GM12878 (cell line): ENCODE data around the gene DAAM2.

Experiments used
- ATF7 ChIP-seq: fragments of 450-650 bp; IDR thresholded peaks from 2 replicates; pipeline ENCODE4 v1.6.1; 2016; ENCODE audit warnings: low read depth, mild to moderate bottlenecking
- EGR1 ChIP-seq, 2 experiments: IDR thresholded peaks; 1 replicate in 1 of 2; 2 replicates in 1 of 2; pipeline ENCODE4 v1.6.1; 2011 to 2012; ENCODE audit warnings: low read depth in 2 of 2, low read length in 2 of 2, borderline replicate concordance in 1 of 2, mild to moderate bottlenecking in 1 of 2, moderate library complexity in 1 of 2
- EP300 ChIP-seq, 2 experiments: fragments of 150-350 bp in 1 of 2; IDR thresholded peaks; 2 replicates each; pipeline ENCODE4 v1.6.1; 2011 to 2012; ENCODE audit warnings: low read depth in 2 of 2, low read length in 2 of 2, borderline replicate concordance in 1 of 2, improper control_type of control experiment in 1 of 2, inconsistent platforms in 1 of 2; ENCODE audit not compliant: control insufficient read depth in 1 of 2
- EZH2 ChIP-seq: IDR thresholded peaks from 2 replicates; pipeline ENCODE4 v1.6.1; 2012; ENCODE audit warnings: low read depth, mild to moderate bottlenecking, control low read depth, inconsistent platforms, low read length, borderline replicate concordance; ENCODE audit not compliant: control insufficient read depth
- NFIC ChIP-seq: IDR thresholded peaks from 2 replicates; pipeline ENCODE4 v1.6.1; 2012; ENCODE audit warnings: low read depth, mild to moderate bottlenecking, inconsistent platforms, low read length, moderate library complexity
- NFYB ChIP-seq: IDR thresholded peaks from 2 replicates; pipeline ENCODE4 v1.6.1; 2011; ENCODE audit warnings: low read depth, mild to moderate bottlenecking, low read length, improper control_type of control experiment, moderate library complexity; ENCODE audit not compliant: insufficient read depth
- POLR2A ChIP-seq: IDR thresholded peaks from 2 replicates; pipeline ENCODE4 v1.6.1; 2011; ENCODE audit warnings: low read depth, mild to moderate bottlenecking, low read length
- POLR2AphosphoS5 ChIP-seq: IDR thresholded peaks from 2 replicates; pipeline ENCODE4 v1.6.1; 2011; ENCODE audit warnings: mild to moderate bottlenecking, low read length, inconsistent platforms
- RBBP5 ChIP-seq: fragments of 200-600 bp; sonication (generic); conservative IDR thresholded peaks from 2 replicates; pipeline ENCODE4 v1.6.1; 2016
- SRF ChIP-seq, 2 experiments: IDR thresholded peaks; 2 replicates each; pipeline ENCODE4 v1.6.1; 2011; ENCODE audit warnings: low read depth in 2 of 2, low read length in 2 of 2, mild to moderate bottlenecking in 1 of 2, moderate library complexity in 1 of 2
- TAF1 ChIP-seq: IDR thresholded peaks from 2 replicates; pipeline ENCODE4 v1.6.1; 2011; ENCODE audit warnings: mild to moderate bottlenecking, low read depth, low read length, borderline replicate concordance
- YY1 ChIP-seq: IDR thresholded peaks from 2 replicates; pipeline ENCODE4 v1.6.1; 2011; ENCODE audit warnings: low read depth, mild to moderate bottlenecking, low read length
- TF ChIP-seq, protein P1 (sequence below), 3 experiments: IDR thresholded peaks in 2 of 3; conservative IDR thresholded peaks in 1 of 3; 2 replicates each; pipeline ENCODE4 v1.5.1; 2011; ENCODE audit warnings: low read depth in 3 of 3, low read length in 3 of 3, mild to moderate bottlenecking in 3 of 3, control low read depth in 2 of 3, moderate library complexity in 2 of 3, inconsistent platforms in 1 of 3, mixed read lengths in 1 of 3; ENCODE audit not compliant: control insufficient read depth in 2 of 3, insufficient read depth in 1 of 3; ENCODE audit errors: extremely low read depth in 1 of 3
- TF ChIP-seq, protein P2 (sequence below): fragments of 450-650 bp; IDR thresholded peaks from 2 replicates; pipeline ENCODE4 v1.6.1; 2018; ENCODE audit warnings: mild to moderate bottlenecking, low read depth, moderate library complexity; ENCODE audit not compliant: partially characterized antibody

DNA sequence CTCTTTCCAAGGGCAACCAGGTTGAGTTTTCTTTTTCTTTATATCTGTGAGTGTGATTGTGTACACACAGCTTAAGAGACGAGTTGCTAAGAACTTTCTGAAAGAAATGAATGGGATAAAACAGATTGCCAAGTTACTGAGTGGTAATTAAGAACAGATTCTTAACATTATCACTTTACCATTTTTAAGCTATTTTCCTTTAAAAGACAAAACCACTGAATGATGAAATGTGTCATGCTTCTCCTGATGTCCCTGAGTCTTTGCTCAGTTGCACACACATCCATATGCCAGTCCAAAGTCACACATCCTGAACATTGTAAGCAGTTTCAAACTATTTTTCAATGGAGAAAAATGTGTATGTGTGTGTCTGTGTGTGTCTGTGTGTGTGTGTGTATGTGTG is 5.5 kb upstream of the DAAM2 start:
- TF ChIP-seq TAF1 = no peak
- no peak for TF ChIP-seq YY1
- no peak for TF ChIP-seq EP300 (IDR thresholded peaks at IDR 0.05; ENCODE audit: borderline replicate concordance in 1 of 2, control insufficient read depth in 1 of 2, low read depth in 2 of 2, low read length in 2 of 2)
- TF ChIP-seq NFYB = no peak
- TF ChIP-seq ATF7 = no peak
- no peak for TF ChIP-seq RBBP5
- TF ChIP-seq POLR2AphosphoS5 = no peak
- TF ChIP-seq, protein P1, sequence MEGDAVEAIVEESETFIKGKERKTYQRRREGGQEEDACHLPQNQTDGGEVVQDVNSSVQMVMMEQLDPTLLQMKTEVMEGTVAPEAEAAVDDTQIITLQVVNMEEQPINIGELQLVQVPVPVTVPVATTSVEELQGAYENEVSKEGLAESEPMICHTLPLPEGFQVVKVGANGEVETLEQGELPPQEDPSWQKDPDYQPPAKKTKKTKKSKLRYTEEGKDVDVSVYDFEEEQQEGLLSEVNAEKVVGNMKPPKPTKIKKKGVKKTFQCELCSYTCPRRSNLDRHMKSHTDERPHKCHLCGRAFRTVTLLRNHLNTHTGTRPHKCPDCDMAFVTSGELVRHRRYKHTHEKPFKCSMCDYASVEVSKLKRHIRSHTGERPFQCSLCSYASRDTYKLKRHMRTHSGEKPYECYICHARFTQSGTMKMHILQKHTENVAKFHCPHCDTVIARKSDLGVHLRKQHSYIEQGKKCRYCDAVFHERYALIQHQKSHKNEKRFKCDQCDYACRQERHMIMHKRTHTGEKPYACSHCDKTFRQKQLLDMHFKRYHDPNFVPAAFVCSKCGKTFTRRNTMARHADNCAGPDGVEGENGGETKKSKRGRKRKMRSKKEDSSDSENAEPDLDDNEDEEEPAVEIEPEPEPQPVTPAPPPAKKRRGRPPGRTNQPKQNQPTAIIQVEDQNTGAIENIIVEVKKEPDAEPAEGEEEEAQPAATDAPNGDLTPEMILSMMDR (IDR thresholded peaks at IDR 0.05 in 2 of 3, conservative IDR thresholded peaks at IDR 0.05 in 1 of 3; ENCODE audit: control insufficient read depth in 2 of 3, extremely low read depth in 1 of 3, insufficient read depth in 1 of 3, low read depth in 3 of 3, low read length in 3 of 3) = no peak
- TF ChIP-seq EGR1 (IDR thresholded peaks at IDR 0.05; ENCODE audit: borderline replicate concordance in 1 of 2, low read depth in 2 of 2, low read length in 2 of 2) = no peak
- TF ChIP-seq SRF (IDR thresholded peaks at IDR 0.05; ENCODE audit: low read depth in 2 of 2, low read length in 2 of 2) = no peak
- TF ChIP-seq, protein P2, sequence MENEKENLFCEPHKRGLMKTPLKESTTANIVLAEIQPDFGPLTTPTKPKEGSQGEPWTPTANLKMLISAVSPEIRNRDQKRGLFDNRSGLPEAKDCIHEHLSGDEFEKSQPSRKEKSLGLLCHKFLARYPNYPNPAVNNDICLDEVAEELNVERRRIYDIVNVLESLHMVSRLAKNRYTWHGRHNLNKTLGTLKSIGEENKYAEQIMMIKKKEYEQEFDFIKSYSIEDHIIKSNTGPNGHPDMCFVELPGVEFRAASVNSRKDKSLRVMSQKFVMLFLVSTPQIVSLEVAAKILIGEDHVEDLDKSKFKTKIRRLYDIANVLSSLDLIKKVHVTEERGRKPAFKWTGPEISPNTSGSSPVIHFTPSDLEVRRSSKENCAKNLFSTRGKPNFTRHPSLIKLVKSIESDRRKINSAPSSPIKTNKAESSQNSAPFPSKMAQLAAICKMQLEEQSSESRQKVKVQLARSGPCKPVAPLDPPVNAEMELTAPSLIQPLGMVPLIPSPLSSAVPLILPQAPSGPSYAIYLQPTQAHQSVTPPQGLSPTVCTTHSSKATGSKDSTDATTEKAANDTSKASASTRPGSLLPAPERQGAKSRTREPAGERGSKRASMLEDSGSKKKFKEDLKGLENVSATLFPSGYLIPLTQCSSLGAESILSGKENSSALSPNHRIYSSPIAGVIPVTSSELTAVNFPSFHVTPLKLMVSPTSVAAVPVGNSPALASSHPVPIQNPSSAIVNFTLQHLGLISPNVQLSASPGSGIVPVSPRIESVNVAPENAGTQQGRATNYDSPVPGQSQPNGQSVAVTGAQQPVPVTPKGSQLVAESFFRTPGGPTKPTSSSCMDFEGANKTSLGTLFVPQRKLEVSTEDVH = no peak
- no peak for TF ChIP-seq POLR2A
- TF ChIP-seq NFIC = no peak
- no peak for TF ChIP-seq EZH2
